ENCODE results near the gene SHROOM1.

DNA sequence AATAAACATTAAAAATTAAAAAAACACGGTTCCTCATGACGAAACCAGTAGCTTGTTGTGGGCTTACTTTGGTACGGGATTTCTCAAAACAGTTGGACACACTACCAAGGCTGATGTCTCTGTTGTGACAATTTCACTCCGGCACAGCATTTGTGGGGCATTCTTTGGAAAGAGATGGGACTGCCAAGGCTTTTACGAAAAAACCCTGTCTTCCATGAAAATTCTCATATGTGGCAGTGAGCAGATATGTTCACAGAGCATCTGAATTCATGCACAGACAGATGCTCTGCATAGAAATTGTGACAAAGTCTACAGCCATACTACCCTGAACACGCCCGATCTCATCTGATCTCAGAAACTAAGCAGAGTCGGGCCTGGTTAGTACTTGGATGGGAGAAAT lies 17.8 kb upstream of the SHROOM1 start:
- TF ChIP-seq POLR2A (IDR thresholded peaks at IDR 0.05): no peak
- TF ChIP-seq, protein P1, sequence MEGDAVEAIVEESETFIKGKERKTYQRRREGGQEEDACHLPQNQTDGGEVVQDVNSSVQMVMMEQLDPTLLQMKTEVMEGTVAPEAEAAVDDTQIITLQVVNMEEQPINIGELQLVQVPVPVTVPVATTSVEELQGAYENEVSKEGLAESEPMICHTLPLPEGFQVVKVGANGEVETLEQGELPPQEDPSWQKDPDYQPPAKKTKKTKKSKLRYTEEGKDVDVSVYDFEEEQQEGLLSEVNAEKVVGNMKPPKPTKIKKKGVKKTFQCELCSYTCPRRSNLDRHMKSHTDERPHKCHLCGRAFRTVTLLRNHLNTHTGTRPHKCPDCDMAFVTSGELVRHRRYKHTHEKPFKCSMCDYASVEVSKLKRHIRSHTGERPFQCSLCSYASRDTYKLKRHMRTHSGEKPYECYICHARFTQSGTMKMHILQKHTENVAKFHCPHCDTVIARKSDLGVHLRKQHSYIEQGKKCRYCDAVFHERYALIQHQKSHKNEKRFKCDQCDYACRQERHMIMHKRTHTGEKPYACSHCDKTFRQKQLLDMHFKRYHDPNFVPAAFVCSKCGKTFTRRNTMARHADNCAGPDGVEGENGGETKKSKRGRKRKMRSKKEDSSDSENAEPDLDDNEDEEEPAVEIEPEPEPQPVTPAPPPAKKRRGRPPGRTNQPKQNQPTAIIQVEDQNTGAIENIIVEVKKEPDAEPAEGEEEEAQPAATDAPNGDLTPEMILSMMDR (IDR thresholded peaks at IDR 0.05 in 4 of 5, conservative IDR thresholded peaks at IDR 0.05 in 1 of 5): no peak

Data from gastrocnemius medialis (tissue), 4 donors.